Mesothelial cell of epicardium (in vitro differentiated cells): ENCODE data around the gene TYMP. TPM values are rescaled to one million over a fixed set of nuclear protein-coding genes. Genes with fewer than 3 reads are reported as not detected.
A peak's percentile ranks its signal among the peaks of the same experiment; 100 is the strongest.

Source experiments
- DNase-seq, 2 experiments: peaks; one replicate each; pipeline ENCODE4 v3.0.0; 2021; ENCODE audit warnings: low spot score in 2 of 2; ENCODE audit not compliant: unreplicated experiment in 2 of 2
- H3K27ac Mint-ChIP-seq: 2 replicates; pipeline ENCODE4 v1.8.0; 2021; ENCODE audit warnings: mixed read lengths
- H3K27me3 Mint-ChIP-seq: 2 replicates; pipeline ENCODE4 v1.8.0; 2021; ENCODE audit warnings: low read depth, mixed read lengths
- H3K36me3 Mint-ChIP-seq: 2 replicates; pipeline ENCODE4 v1.8.0; 2021; ENCODE audit warnings: mixed read lengths
- H3K4me1 Mint-ChIP-seq: 2 replicates; pipeline ENCODE4 v1.8.0; 2021; ENCODE audit warnings: mixed read lengths
- H3K4me3 Mint-ChIP-seq: 2 replicates; pipeline ENCODE4 v1.8.0; 2021; ENCODE audit warnings: mild to moderate bottlenecking, moderate library complexity, mixed read lengths
- H3K9me3 Mint-ChIP-seq: 2 replicates; pipeline ENCODE4 v1.8.0; 2021; ENCODE audit warnings: mixed read lengths
- total RNA-seq: library from RNA; stranded (reverse); gene quantifications from 3 replicates; pipeline ENCODE4 v1.2.1, GENCODE V29; 2021
- TF ChIP-seq, protein P1 (sequence below): fragments of 200-600 bp; sonication (generic); IDR thresholded peaks from one replicate; pipeline ENCODE4 v1.5.0; 2021; ENCODE audit warnings: antibody characterized with exemption; ENCODE audit not compliant: unreplicated experiment

TYMP gene
- total RNA-seq, 1 donor from 2014 or later = 9.3 TPM

DNA sequence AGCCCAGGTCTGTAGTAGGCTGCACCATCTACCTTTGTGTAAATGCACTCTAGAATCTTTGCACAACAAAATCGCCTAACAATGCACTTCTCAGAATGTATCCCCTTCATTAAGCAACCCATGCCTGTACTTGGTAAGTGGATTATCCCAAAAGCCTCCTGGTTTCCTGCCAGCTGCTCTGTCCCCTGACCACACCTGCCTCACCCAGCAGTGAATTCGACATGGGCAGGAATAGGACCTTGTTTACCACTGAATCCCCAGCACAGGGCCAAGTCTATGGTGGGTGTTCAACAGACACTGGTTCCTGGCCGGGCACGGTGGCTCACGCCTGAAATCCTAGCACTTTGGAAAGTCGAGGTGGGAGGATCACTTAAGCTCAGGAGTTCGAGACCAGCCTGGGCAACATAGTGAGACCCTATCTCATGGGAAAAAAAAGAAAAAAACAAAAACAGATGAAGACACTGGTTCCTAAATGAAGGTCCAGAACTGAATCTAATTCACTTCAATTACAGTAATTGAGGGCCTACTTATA, 38.0 kb upstream of the TYMP start:
- Mint-ChIP-seq H3K4me1 (peaks cover 8% of the 10 kb centered on the region), H3K9me3 (no peaks in the 10 kb centered on the region), H3K36me3 (peaks cover 29% of the 10 kb centered on the region), H3K27me3 (no peaks in the 10 kb centered on the region), H3K4me3 (no peak overlapping the region), H3K27ac (no peak overlapping the region)
- TF ChIP-seq, protein P1, sequence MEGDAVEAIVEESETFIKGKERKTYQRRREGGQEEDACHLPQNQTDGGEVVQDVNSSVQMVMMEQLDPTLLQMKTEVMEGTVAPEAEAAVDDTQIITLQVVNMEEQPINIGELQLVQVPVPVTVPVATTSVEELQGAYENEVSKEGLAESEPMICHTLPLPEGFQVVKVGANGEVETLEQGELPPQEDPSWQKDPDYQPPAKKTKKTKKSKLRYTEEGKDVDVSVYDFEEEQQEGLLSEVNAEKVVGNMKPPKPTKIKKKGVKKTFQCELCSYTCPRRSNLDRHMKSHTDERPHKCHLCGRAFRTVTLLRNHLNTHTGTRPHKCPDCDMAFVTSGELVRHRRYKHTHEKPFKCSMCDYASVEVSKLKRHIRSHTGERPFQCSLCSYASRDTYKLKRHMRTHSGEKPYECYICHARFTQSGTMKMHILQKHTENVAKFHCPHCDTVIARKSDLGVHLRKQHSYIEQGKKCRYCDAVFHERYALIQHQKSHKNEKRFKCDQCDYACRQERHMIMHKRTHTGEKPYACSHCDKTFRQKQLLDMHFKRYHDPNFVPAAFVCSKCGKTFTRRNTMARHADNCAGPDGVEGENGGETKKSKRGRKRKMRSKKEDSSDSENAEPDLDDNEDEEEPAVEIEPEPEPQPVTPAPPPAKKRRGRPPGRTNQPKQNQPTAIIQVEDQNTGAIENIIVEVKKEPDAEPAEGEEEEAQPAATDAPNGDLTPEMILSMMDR = no peak
- DNase-seq = no peak

- DNase-seq = no peak
- peaks cover 11% of the 10 kb centered on the region for H3K36me3 Mint-ChIP-seq
- no peak overlapping the region for H3K27ac Mint-ChIP-seq
- no peak overlapping the region for H3K4me3 Mint-ChIP-seq
- no peaks in the 10 kb centered on the region for H3K9me3 Mint-ChIP-seq
- H3K27me3 Mint-ChIP-seq = peaks cover 5% of the 10 kb centered on the region
- TF ChIP-seq, protein P1 = no peak
- peaks cover 12% of the 10 kb centered on the region for H3K4me1 Mint-ChIP-seq
These were observed 34.5 kb upstream of the TYMP start for GRCh38 chr22:50564289-50564688.

- H3K36me3 Mint-ChIP-seq = peaks cover 6% of the 10 kb centered on the region
- peak overlapping the region; percentile 87 for H3K4me3 Mint-ChIP-seq
- peaks cover 12% of the 10 kb centered on the region for H3K4me1 Mint-ChIP-seq
- no peak for DNase-seq
- no peaks in the 10 kb centered on the region for H3K9me3 Mint-ChIP-seq
- H3K27me3 Mint-ChIP-seq = peaks cover 5% of the 10 kb centered on the region
- TF ChIP-seq, protein P1 = no peak
- H3K27ac Mint-ChIP-seq = peak overlapping the region; percentile 74
These were observed 33.8 kb upstream of the TYMP start for GRCh38 chr22:50563413-50564160.

- Mint-ChIP-seq H3K4me1 (peaks cover 12% of the 10 kb centered on the region), H3K36me3 (peaks cover 3% of the 10 kb centered on the region), H3K9me3 (no peaks in the 10 kb centered on the region), H3K4me3 (peak within 1 kb of the TSS; percentile 87), H3K27me3 (peaks cover 5% of the 10 kb centered on the region), H3K27ac (peak within 1 kb of the TSS; percentile 74)
- DNase-seq = peak; percentile 97 to 98
- TF ChIP-seq, protein P1 = peak; percentile 94
These were observed 33.0 kb upstream of the TYMP start, which contains the start of gene SYCE3 for GRCh38 chr22:50562523-50563412. Gene SYCE3 (minus strand): TSS chr22:50562919. CDS start chr22:50556405, 6,514 bp downstream.

DNA sequence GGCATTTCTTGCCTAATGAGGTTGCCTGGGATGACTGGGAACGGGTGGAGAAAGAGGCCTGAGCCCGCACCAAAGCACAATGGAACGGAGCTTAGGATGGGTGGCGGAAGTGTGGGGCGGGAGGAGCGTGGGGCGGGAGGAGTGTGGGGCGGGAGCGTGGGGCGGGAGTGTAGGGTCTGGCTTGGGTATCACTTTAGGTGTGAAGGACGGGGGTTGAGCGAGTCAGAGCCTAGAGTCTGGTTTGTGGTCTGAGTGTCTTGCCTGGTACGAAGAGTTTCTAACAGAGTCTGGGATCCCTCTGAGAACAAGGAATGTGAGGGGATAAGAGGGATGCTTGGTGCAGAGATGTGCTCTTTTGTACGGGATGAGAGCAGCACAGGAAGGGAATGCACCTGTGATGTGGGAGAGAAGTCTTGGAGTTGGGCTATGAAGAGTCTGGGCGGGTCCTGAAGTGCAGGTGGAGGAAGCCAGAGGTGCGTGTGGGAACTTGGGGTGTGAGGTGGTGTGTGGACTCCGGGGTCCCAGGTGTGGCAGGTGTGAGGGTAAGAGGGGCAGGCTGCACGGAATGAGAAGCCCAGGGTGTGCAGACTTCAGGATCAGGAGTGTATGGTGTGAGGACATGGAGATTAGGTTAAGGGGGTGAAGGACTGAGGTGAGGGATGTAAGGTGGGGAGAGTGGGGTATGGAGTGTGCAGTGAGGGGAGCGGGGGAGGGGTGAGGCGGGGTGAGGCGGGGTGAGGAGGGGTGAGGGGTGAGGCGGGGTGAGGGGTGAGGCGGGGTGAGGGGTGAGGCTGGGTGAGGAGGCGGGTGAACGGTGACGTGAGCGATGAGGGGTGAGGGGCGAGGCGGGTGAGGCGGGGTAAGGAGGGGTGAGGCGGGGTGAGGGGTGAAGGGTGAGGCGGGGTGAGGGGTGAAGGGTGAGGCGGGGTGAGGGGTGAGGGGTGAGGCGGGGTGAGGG, 31.9 kb upstream of the TYMP start:
- Mint-ChIP-seq H3K4me1 (peaks cover 12% of the 10 kb centered on the region), H3K36me3 (no peaks in the 10 kb centered on the region), H3K27me3 (peaks cover 5% of the 10 kb centered on the region), H3K27ac (peak overlapping the region; percentile 26), H3K9me3 (no peaks in the 10 kb centered on the region), H3K4me3 (peak overlapping the region; percentile 62)
- no peak for DNase-seq
- TF ChIP-seq, protein P1 = no peak
